Iris pigment epithelial cell (primary cell): ENCODE results near the gene PRMT5.
"Not testable (repeated sequence)": the region's sequence is repeated elsewhere in the genome, so short reads cannot be mapped to it uniquely, and the experiment has no call there.

Source experiments
- DNase-seq: peaks from one replicate; pipeline ENCODE4 v3.0.0-alpha.2; 2011; ENCODE audit warnings: low read depth

The PRMT5 gene

DNA sequence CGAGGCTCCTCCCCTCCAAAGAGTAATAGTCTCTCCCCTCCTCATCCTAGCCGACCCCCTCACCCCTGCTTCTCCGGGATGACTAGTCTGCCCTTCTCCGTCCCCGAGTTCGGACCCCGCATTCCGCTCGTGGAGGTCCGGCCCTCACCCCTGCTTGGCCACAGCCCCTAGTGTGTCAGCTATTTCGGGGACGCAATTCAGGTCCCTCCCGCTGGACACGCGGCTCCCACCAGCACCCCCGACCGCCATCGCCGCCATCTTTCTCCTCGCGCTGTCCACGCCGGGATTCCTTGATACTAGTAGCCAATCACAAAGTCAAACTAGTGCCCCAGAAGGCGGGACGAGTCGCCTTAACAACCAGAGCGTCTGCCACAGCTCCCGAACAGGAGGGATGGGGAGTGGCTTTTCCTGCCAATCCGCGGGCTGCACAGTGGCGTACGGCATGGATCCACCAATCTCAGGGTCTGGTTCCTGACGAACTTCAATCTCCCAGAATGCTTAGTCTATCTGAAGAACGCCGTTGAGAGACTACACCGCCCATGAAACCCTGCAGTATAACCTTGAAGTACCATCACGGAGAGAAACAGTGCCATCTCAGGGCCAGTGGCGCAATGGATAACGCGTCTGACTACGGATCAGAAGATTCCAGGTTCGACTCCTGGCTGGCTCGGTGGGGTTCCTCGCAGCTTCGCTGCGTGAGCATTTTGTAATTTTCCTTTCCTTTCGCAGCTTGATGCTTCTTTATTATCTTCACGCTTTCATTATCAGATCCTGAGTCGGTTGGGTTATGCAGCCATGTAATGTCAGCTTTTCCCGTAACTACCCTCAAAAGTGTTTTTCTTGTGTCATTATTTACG lies at the start of gene PRMT5:
Gene PRMT5 (minus strand): TSS at position 273 of the 857 bp plus-strand sequence. CDS start 15 bp downstream, at position 258.
- peak; percentile 100 for DNase-seq

- no peak for DNase-seq
Measured at GRCh38 chr14:22978487-22978837, 49.3 kb upstream of the PRMT5 start.

DNA sequence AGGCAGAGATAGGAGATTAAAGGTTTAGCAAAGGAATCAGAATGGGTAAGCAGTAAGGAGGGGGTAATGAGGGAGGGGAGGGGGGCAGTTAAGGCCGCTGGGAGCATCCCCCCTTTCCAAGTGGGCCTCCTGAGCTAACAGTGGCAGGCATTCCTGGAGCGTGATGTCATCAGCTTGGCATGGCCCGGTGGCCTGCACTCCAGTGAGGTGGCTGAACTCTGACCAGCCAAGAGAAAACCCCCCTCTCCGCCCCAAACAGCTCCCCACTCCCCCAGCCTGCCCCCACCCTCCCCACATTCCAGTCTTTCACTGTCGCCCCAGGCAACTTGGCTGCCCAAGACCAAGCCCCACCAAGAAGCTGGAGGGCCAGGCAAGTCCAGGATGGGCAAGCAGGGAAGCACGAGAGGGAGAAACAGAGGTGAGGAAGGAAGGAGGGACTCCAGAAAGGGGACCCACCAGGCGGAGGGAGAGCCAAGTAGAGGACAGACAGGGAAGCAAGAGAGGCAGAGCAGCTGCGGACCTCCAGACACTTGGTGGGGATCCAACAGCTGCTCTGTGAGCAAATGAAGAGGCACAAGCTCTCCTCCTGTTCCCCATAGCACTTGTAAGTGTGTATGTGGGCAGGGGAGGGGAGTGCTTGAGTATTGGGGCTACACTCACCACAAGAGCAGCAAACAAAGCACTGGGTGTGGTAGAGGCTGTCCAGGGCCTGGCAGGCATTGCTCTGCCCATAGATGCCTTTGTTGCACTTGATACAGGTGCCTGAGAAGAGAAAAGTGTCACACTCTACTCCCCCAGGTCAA lies 48.7 kb upstream of the PRMT5 start:
- DNase-seq: peak; percentile 47

GRCh38 chr14:22977434-22977683 lies 48.2 kb upstream of the PRMT5 start:
- no peak for DNase-seq

- peak; percentile 46 for DNase-seq
Measured at GRCh38 chr14:22976620-22977433, 47.7 kb upstream of the PRMT5 start.

GRCh38 chr14:22974530-22975313 lies 45.5 kb upstream of the PRMT5 start:
- DNase-seq: no peak

GRCh38 chr14:22973217-22974032 lies 44.2 kb upstream of the PRMT5 start:
- DNase-seq: peak; percentile 62

DNA sequence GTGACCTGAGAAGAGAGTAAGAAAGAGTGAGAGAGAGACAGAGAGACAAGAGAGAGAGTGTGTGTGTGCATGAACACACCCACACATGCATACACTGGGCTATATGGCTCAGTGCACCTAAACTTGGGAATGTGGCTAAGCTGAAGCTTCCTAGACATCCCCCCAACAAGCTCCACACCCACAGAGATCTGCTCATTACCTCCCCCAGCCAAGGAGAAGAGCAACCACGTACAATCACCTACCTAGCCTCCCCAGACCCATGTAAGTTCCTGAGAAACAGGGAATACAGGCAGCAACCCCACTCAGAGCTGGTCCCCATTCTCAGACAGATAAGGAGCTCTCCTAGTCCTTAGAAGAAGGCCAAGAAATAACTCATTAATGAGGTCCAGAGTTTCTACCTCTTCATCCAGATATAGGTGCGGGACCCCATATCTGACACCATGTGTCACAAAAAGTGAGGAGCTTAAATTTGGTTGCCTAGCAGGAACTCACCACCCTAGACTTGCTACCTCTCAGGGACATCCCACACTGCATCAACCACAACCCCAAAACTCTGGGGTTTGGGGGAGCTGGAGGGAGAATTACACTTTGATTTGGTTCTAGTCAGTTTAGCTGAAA lies 43.2 kb upstream of the PRMT5 start:
- DNase-seq: no peak

- no peak for DNase-seq
Measured at GRCh38 chr14:22971152-22971551, 42.0 kb upstream of the PRMT5 start.

GRCh38 chr14:22966783-22967269 lies 37.6 kb upstream of the PRMT5 start:
- no peak for DNase-seq

DNA sequence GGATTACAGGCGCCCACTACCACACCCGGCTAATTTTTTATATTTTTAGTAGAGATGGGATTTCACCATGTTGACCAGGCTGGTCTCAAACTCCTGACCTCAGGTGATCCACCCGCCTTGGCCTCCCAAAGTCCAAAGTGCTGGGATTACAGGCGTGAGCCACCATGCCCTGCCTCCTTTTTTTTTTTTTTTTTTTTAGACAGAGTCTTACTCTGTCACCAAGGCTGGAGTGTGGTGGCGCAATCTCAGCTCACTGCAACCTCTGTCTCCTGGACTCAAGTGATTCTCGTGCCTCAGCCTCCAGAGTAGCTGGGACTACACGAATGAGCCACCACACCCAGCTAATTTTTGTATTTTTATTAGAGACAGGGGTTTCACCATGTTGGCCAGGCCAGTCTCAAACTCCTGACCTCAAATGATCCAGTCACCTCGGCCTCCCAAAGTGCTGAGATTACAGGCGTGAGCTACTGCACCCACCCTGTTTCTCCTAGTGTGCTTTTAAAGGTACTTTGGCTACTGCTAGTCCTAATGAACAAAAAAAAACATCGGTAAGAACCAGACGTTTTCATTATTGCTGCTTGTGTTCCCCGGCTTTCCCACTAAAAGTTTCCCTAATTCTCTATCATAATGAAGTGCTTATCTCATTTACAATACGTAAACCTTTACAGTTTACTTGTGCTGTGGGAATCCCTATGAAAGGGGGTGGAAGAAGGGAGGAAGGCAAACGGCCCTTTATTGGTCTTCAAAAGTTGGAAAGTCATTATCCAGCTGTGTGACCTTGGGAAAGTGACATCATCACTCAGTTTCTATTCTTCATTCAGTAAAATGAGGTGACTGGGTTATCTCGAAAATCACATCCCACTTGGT lies 37.0 kb upstream of the PRMT5 start:
- DNase-seq: not testable (repeated sequence)

DNA sequence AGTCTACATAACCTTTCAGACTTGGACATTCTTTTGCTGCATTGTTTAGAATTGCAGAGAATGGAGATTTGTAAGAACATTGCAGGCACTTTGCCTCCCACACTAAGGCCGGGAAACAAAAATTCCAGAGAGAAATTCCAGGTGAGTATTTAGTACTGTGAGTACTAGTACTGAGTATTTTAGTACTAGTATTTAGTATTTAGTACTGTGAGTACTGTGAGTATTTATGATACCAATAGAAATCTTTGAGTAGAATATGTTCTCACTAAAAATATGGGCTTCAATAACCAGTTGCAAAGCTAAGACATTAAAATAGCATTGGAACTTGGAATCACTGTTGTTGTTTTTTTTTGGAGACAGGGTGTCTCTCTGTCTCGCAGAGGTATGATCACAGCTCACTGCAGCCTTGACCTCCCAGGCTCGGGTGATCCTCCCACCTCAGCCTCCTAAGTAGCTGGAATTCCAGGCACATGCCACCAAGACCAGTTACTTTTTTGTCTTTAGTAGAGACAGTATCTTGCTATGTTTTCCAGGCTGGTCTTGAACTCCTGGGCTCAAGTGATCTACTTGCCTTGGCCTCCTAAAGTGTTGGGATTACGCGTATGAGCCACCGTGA lies 33.0 kb upstream of the PRMT5 start:
- DNase-seq: no peak

DNA sequence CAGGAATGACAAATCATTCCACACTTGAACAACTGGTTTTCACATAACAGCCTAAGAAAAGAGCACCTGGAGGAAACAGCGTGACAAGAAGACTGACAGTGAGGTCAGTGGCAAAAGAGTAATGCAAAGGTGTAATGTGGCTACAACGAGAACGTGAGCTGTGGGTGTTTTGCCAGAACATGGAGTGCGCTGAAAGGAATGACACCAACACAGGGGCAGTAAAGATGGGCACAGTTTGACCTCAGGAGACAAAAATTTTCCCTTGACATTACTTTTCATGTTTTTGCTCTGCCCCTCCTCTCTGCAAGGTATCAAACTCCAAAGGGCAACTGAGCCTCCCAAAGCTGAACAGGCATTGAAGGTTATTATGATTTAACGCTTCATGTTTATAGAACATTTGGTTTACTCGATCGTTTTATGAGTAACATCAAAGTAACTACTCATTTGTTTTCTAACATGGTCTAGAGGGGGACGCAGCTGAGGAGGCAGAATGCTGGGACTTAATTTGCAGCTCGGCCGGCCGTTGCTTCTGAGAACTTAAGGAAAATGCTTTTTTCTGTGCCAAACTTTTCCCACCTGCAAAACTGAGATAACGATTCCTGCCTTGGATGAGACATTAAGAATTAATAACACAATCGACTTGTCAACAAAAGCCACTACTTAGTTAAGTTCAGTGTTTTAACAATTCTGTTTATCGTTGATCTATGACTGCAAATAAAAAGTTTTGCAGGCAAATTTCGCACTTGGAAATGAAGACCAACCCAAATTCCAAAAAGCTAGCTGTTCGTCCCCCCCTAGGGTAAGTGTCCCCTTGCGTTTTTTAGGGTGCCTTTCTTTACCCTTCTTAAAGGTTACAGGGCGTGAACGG lies 26.8 kb upstream of the PRMT5 start:
- DNase-seq: no peak

GRCh38 chr14:22952418-22952817 lies 23.2 kb upstream of the PRMT5 start:
- no peak for DNase-seq

GRCh38 chr14:22951795-22952194 lies 22.6 kb upstream of the PRMT5 start:
- DNase-seq: not testable (repeated sequence)

- DNase-seq: no peak
Measured at GRCh38 chr14:22945642-22946041, 16.5 kb upstream of the PRMT5 start.

GRCh38 chr14:22939684-22940083 lies 10.5 kb upstream of the PRMT5 start:
- DNase-seq: peak; percentile 44

GRCh38 chr14:22935156-22935555 lies 6.0 kb upstream of the PRMT5 start:
- no peak for DNase-seq
